Measurements from ENCODE around the gene PRR16. TPM values are rescaled to one million over a fixed set of nuclear protein-coding genes. Genes with fewer than 3 reads are reported as not detected.

Gene PRR16
- total RNA-seq, 2 donors from 2014 or later, result 3.5 to 13.4 TPM

DNA sequence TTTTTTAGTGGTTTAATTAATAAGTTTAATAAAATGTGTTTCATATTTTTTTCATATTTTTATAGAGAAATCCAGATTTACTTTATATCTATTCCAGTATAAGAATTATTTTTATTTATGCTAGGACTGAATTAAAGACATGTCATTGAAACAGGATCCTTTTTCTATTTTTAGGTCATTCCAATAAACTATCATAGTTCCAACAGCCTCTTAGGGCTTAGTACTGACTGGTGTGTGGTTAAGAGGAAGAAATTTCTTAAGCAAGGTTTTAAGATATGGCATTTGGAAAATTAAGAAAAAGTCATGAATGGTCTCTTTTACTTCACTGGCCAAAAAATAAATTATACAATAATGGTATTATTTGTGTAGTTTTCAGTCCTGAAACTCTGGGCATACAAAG lies 31.2 kb upstream of the PRR16 start:
- no peaks in the 10 kb centered on the region for H3K27me3 ChIP-seq (replicated peaks; ENCODE audit: insufficient read depth)
- no peaks in the 10 kb centered on the region for H3K36me3 ChIP-seq
- intact Hi-C loops (cut with DNase I), result no loop called here
- TF ChIP-seq POLR2A (IDR thresholded peaks at IDR 0.05) (no peak), POLR2AphosphoS5 (IDR thresholded peaks at IDR 0.05) (no peak), CTCF (IDR thresholded peaks at IDR 0.05) (no peak)
- DNase-seq (ENCODE audit: low spot score), result no peak
- no peak overlapping the region for H3K27ac ChIP-seq
- H3K9me3 ChIP-seq, result no peaks in the 10 kb centered on the region
- H3K4me1 ChIP-seq (replicated peaks), result no peaks in the 10 kb centered on the region
- no peak overlapping the region for H3K4me3 ChIP-seq

DNA sequence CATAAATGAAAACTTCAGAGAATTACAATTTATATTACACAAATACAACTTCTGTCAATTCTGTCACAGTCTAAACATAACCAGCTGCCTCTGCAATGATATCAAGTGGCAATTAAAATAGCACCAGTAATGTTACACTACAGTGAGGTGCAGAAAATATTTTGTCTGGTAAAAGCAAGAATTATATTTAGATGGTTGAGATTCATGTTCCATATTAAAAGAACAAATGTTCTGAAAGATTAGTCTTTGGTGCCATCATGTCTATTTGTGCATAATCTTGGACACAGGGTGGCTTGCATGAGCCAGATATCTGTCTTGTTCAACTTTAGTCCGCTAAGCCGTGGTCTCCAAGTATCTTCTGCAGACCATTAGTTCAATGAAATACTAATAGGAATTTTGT lies 29.0 kb upstream of the PRR16 start:
- Histone ChIP-seq H3K4me3 (no peak overlapping the region), H3K27me3 (replicated peaks; ENCODE audit: insufficient read depth) (no peaks in the 10 kb centered on the region), H3K4me1 (replicated peaks) (no peaks in the 10 kb centered on the region), H3K27ac (no peak overlapping the region), H3K36me3 (no peaks in the 10 kb centered on the region), H3K9me3 (no peaks in the 10 kb centered on the region)
- no peak for DNase-seq (ENCODE audit: low spot score)
- TF ChIP-seq POLR2A (IDR thresholded peaks at IDR 0.05) (no peak), POLR2AphosphoS5 (IDR thresholded peaks at IDR 0.05) (no peak), CTCF (IDR thresholded peaks at IDR 0.05) (no peak)
- intact Hi-C loops (cut with DNase I), result no loop called here
- 73% methylated on average over 2 of the region's 2 CpGs for WGBS

- TF ChIP-seq POLR2AphosphoS5 (IDR thresholded peaks at IDR 0.05) (no peak), CTCF (IDR thresholded peaks at IDR 0.05) (no peak), POLR2A (IDR thresholded peaks at IDR 0.05) (no peak)
- H3K9me3 ChIP-seq, result no peaks in the 10 kb centered on the region
- no peaks in the 10 kb centered on the region for H3K36me3 ChIP-seq
- WGBS, result 90% methylated on average over 1 of the region's 1 CpG
- no peaks in the 10 kb centered on the region for H3K27me3 ChIP-seq (replicated peaks; ENCODE audit: insufficient read depth)
- H3K4me1 ChIP-seq (replicated peaks), result no peaks in the 10 kb centered on the region
- no peak for DNase-seq (ENCODE audit: low spot score)
- no peak overlapping the region for H3K4me3 ChIP-seq
- intact Hi-C loops (cut with DNase I), result no loop called here
- no peak overlapping the region for H3K27ac ChIP-seq
Observed at GRCh38 chr5:120436996-120437395, 27.1 kb upstream of the PRR16 start.

DNA sequence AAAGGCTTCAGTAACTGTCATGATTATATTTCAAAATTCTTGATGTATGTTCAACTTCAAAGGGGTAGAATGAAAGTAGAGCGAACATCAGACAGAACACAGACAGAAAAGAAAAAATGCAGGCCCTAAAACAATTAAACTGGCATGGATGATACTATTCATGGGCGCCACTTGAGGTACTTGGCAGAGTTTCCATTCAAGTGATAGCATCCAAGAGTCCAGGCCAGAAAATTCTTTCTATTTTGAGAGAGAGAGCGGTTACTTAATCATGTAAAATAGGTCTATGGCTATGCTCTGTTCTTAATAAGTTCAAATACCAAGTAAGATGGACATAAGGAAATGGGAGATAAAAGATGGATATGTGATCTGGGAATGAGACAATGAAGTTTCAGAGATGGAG lies 21.4 kb upstream of the PRR16 start:
- intact Hi-C loops (cut with DNase I), result no loop called here
- no peak for DNase-seq (ENCODE audit: low spot score)
- H3K27me3 ChIP-seq (replicated peaks; ENCODE audit: insufficient read depth), result no peaks in the 10 kb centered on the region

More for the DNA sequence above, 21.4 kb upstream of the PRR16 start:
- TF ChIP-seq POLR2AphosphoS5 (IDR thresholded peaks at IDR 0.05) (no peak), POLR2A (IDR thresholded peaks at IDR 0.05) (no peak), CTCF (IDR thresholded peaks at IDR 0.05) (no peak)
- 88% methylated on average over 3 of the region's 3 CpGs for WGBS
- Histone ChIP-seq H3K4me1 (replicated peaks) (no peaks in the 10 kb centered on the region), H3K27ac (no peak overlapping the region), H3K36me3 (no peaks in the 10 kb centered on the region), H3K4me3 (no peak overlapping the region), H3K9me3 (no peaks in the 10 kb centered on the region)
